Keratinocyte (primary cell): ENCODE results near the gene BCAR3. TPM values are rescaled to one million over a fixed set of nuclear protein-coding genes. Genes with fewer than 3 reads are reported as not detected.

Experiments
- DNase-seq: peaks from one replicate; pipeline ENCODE4 v3.0.0-alpha.2; 2011; ENCODE audit warnings: low read depth, missing footprints, low spot score
- FAIRE-seq: peaks from 2 replicates; lab custom pipeline; 2011; peaks lifted over from hg19 to GRCh38; lab: Jason Lieb, UNC
- H2AFZ ChIP-seq: 2 replicates; pipeline ENCODE4 v1.6.0; 2012; ENCODE audit warnings: low read length, control low read depth, inconsistent platforms; ENCODE audit not compliant: control insufficient read depth
- H3K27ac ChIP-seq: 2 replicates; pipeline ENCODE4 v1.5.1; 2011; ENCODE audit warnings: low read length; ENCODE audit not compliant: control insufficient read depth, insufficient read depth
- H3K27me3 ChIP-seq: 3 replicates; pipeline ENCODE4 v1.6.0; 2011; ENCODE audit warnings: low read length; ENCODE audit not compliant: control insufficient read depth, insufficient read depth; ENCODE audit errors: extremely low read depth
- H3K36me3 ChIP-seq, 2 experiments: 2 replicates in 1 of 2; 3 replicates in 1 of 2; pipeline ENCODE4 v1.5.1; 2011; ENCODE audit warnings: low read length in 2 of 2, mild to moderate bottlenecking in 1 of 2; ENCODE audit not compliant: control insufficient read depth in 2 of 2, insufficient read depth in 2 of 2; ENCODE audit errors: extremely low read depth in 1 of 2
- H3K4me1 ChIP-seq: 3 replicates; pipeline ENCODE4 v1.5.1; 2011; ENCODE audit warnings: low read length; ENCODE audit not compliant: control insufficient read depth, insufficient read depth; ENCODE audit errors: extremely low read depth
- H3K4me2 ChIP-seq: 3 replicates; pipeline ENCODE4 v1.6.0; 2011; ENCODE audit warnings: low read depth, low read length; ENCODE audit not compliant: control insufficient read depth, insufficient read depth; ENCODE audit errors: extremely low read depth
- H3K4me3 ChIP-seq, 3 experiments: fragments of 200-600 bp in 1 of 3; sonication (generic) in 1 of 3; 2 replicates in 2 of 3; 3 replicates in 1 of 3; pipeline ENCODE4 v1.5.1; 2011 to 2016; ENCODE audit warnings: low read length in 3 of 3, mild to moderate bottlenecking in 3 of 3, control low read depth in 2 of 3, inconsistent platforms in 1 of 3, low read depth in 1 of 3, mixed read lengths in 1 of 3, mixed run types in 1 of 3, moderate library complexity in 1 of 3; ENCODE audit not compliant: control insufficient read depth in 2 of 3, insufficient read depth in 2 of 3; ENCODE audit errors: extremely low read depth in 1 of 3
- H3K79me2 ChIP-seq: 2 replicates; pipeline ENCODE4 v1.6.0; 2012; ENCODE audit warnings: low read length; ENCODE audit not compliant: control insufficient read depth, insufficient read depth
- H3K9ac ChIP-seq: 3 replicates; pipeline ENCODE4 v1.6.0; 2011; ENCODE audit warnings: low read length; ENCODE audit not compliant: control insufficient read depth, insufficient read depth; ENCODE audit errors: extremely low read depth
- H3K9me1 ChIP-seq: 3 replicates; pipeline ENCODE4 v1.6.0; 2011; ENCODE audit warnings: low read length; ENCODE audit not compliant: control insufficient read depth, insufficient read depth; ENCODE audit errors: extremely low read depth
- H3K9me3 ChIP-seq: 2 replicates; pipeline ENCODE4 v1.5.1; 2012; ENCODE audit warnings: low read depth, low read length; ENCODE audit not compliant: control insufficient read depth
- H4K20me1 ChIP-seq: 3 replicates; pipeline ENCODE4 v1.6.0; 2011; ENCODE audit warnings: low read length; ENCODE audit not compliant: control insufficient read depth, insufficient read depth; ENCODE audit errors: extremely low read depth
- CTCF ChIP-seq, 3 experiments: IDR thresholded peaks in 1 of 3; conservative IDR thresholded peaks in 1 of 3; optimal IDR thresholded peaks in 1 of 3; 2 replicates in 2 of 3; 3 replicates in 1 of 3; pipeline versions ENCODE3 to v1.5.1; 2011; ENCODE audit warnings: low read length in 3 of 3, mild to moderate bottlenecking in 3 of 3, moderate library complexity in 2 of 3, control low read depth in 1 of 3, inconsistent platforms in 1 of 3; ENCODE audit not compliant: insufficient read depth in 2 of 3; ENCODE audit errors: extremely low read depth in 1 of 3
- EZH2 ChIP-seq: IDR thresholded peaks from one replicate; pipeline ENCODE4 v1.6.1; 2012; ENCODE audit warnings: inconsistent platforms, mild to moderate bottlenecking, low read length, moderate library complexity
- dilution Hi-C: fragments of 300-500 bp; cut with MboI; formaldehyde crosslinking; loops from one replicate; pipeline ENCODE4 v1.7.0; 2020; ENCODE audit warnings: low sequenced_read_pairs; ENCODE audit not compliant: extremely low pct_ligation_motif_present
- polyA plus RNA-seq, 5 experiments: library from polyadenylated mRNA; depleted of rRNA in 3 of 5; stranded (reverse) in 3 of 5; stranded (forward) in 1 of 5; unstranded in 1 of 5; fragments of >200 nt; gene quantifications; 1 replicate in 1 of 5; 2 replicates in 3 of 5; 3 replicates in 1 of 5; pipeline versions ENCODE4 v1.2.1 to v1.2.3, GENCODE V29; 2011 to 2012; ENCODE audit warnings: missing spikeins in 2 of 5, low read depth in 1 of 5, low replicate concordance in 1 of 5

Gene BCAR3
- polyA plus RNA-seq, 1 donor (not counting 4 experiments of a cell fraction or from before 2014, with no cell fraction given) = 77.2 TPM

GRCh38 chr1:93649231-93649630, 32.4 kb downstream of the BCAR3 start:
- H3K4me2 ChIP-seq = no peak overlapping the region
- no peaks in the 10 kb centered on the region for H3K9me3 ChIP-seq
- dilution Hi-C loops = no loop called here
- peaks cover 36% of the 10 kb centered on the region for H4K20me1 ChIP-seq
- H3K79me2 ChIP-seq = peaks cover 97% of the 10 kb centered on the region
- H3K9me1 ChIP-seq = peaks cover 3% of the 10 kb centered on the region
- peaks cover 26 to 57% of the 10 kb centered on the region in 2 experiments for H3K36me3 ChIP-seq
- no peak for DNase-seq
- no peak overlapping the region for H3K27ac ChIP-seq
- no peak overlapping the region for H3K9ac ChIP-seq
- no peak overlapping the region for H2AFZ ChIP-seq
- H3K4me3 ChIP-seq = no peak overlapping the region
- H3K4me1 ChIP-seq = no peaks in the 10 kb centered on the region
- FAIRE-seq = no peak
- no peaks in the 10 kb centered on the region for H3K27me3 ChIP-seq
- TF ChIP-seq CTCF (optimal IDR thresholded peaks at IDR 0.05 in 1 of 3, IDR thresholded peaks at IDR 0.05 in 1 of 3, conservative IDR thresholded peaks at IDR 0.05 in 1 of 3; ENCODE audit: extremely low read depth in 1 of 3, insufficient read depth in 2 of 3, low read length in 3 of 3) (no peak), EZH2 (no peak)

DNA sequence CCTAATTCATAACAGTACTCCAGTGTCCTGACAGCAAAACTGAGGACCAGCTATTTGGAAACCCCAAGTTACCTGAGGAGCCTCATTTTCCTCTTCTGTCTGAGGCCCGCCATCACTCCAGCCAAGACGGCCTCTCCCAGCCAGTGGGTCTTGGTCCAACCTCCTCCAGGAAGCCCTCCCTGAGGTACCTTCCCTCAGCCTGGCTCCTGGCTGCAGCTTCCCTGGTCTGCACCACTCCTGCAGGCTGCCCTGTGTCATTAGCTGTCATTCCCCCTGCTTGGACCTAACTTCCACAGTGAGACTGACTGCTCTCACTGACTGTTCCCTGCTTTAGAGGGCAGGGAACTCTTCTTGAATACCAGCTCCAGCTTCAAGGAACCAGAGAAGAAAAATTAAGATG, 33.0 kb downstream of the BCAR3 start:
- H3K36me3 ChIP-seq = peaks cover 23 to 51% of the 10 kb centered on the region in 2 experiments
- H3K4me1 ChIP-seq = no peaks in the 10 kb centered on the region
- no peak overlapping the region for H3K4me3 ChIP-seq
- H2AFZ ChIP-seq = no peak overlapping the region
- H4K20me1 ChIP-seq = peaks cover 30% of the 10 kb centered on the region
- peaks cover 97% of the 10 kb centered on the region for H3K79me2 ChIP-seq
- dilution Hi-C loops = no loop called here
- no peaks in the 10 kb centered on the region for H3K27me3 ChIP-seq
- H3K9me3 ChIP-seq = no peaks in the 10 kb centered on the region
- no peak overlapping the region for H3K9ac ChIP-seq
- no peak for TF ChIP-seq CTCF (optimal IDR thresholded peaks at IDR 0.05 in 1 of 3, IDR thresholded peaks at IDR 0.05 in 1 of 3, conservative IDR thresholded peaks at IDR 0.05 in 1 of 3; ENCODE audit: extremely low read depth in 1 of 3, insufficient read depth in 2 of 3, low read length in 3 of 3)
- FAIRE-seq (no peak), DNase-seq (no peak)
- H3K4me2 ChIP-seq = no peak overlapping the region
- H3K9me1 ChIP-seq = peaks cover 3% of the 10 kb centered on the region
- no peak overlapping the region for H3K27ac ChIP-seq
